GM12878 (cell line): ENCODE measurements around the gene SMARCB1.

ENCODE experiments used
- CTCF ChIP-seq, 3 experiments: IDR thresholded peaks in 2 of 3; conservative IDR thresholded peaks in 1 of 3; 2 replicates each; pipeline ENCODE4 v1.5.1; 2011; ENCODE audit warnings: low read depth in 3 of 3, low read length in 3 of 3, mild to moderate bottlenecking in 3 of 3, control low read depth in 2 of 3, moderate library complexity in 2 of 3, inconsistent platforms in 1 of 3, mixed read lengths in 1 of 3; ENCODE audit not compliant: control insufficient read depth in 2 of 3, insufficient read depth in 1 of 3; ENCODE audit errors: extremely low read depth in 1 of 3
- JUND ChIP-seq: IDR thresholded peaks from 2 replicates; pipeline ENCODE4 v1.6.1; 2012; ENCODE audit warnings: low read depth, mild to moderate bottlenecking, low read length, improper control_type of control experiment, moderate library complexity
- SP1 ChIP-seq: IDR thresholded peaks from one replicate; pipeline ENCODE4 v1.6.1; 2011; ENCODE audit warnings: low read depth, low read length
- TAF1 ChIP-seq: IDR thresholded peaks from 2 replicates; pipeline ENCODE4 v1.6.1; 2011; ENCODE audit warnings: mild to moderate bottlenecking, low read depth, low read length, borderline replicate concordance
- ZBTB4 ChIP-seq: fragments of 450-650 bp; formaldehyde crosslinking; IDR thresholded peaks from 2 replicates; pipeline ENCODE4 v1.4.0; 2022; ENCODE audit warnings: mild to moderate bottlenecking, moderate library complexity
- TF ChIP-seq, protein P1 (sequence below): IDR thresholded peaks from 2 replicates; pipeline ENCODE4 v1.6.1; 2012; ENCODE audit warnings: mild to moderate bottlenecking, low read depth, low read length

DNA sequence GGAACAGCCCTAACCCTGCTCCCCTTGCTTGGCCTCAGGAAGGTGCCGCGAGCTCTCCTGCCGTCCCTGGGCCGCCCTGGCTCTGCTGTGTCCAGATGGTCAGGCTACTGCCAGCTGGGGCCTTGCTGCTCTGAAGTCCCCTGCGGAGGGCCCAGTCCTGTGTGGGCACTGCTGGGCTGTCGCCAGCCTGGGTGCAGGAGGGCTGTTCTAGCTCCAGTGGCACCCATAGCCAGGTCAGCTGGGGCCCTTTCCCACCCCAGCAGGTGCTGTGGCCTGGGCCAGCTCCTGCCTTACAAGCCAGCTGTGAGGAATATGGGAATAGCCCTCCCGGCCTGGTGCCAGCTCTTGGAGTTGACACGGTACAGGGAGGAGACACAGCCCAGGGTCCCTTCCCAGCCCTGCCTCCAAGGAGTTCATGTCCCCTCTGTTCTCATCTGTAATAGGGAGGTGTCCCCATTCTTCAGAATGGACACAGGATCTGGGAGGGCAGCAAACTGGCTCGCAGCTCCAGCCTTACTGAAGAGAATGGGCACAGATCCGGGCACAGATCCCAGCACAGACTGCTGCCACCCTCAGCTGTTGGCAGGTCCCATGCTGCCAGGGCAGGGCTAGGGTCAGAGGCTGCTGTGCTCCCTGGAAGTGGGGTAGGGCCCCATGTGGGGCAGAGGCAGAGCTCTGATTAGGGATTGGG is 48.2 kb downstream of the SMARCB1 start:
- TF ChIP-seq TAF1 (no peak), CTCF (IDR thresholded peaks at IDR 0.05 in 2 of 3, conservative IDR thresholded peaks at IDR 0.05 in 1 of 3; ENCODE audit: control insufficient read depth in 2 of 3, extremely low read depth in 1 of 3, insufficient read depth in 1 of 3, low read depth in 3 of 3, low read length in 3 of 3) (no peak), ZBTB4 (CRISPR knock-in tag) (no peak), SP1 (no peak), JUND (no peak)
- TF ChIP-seq, protein P1, sequence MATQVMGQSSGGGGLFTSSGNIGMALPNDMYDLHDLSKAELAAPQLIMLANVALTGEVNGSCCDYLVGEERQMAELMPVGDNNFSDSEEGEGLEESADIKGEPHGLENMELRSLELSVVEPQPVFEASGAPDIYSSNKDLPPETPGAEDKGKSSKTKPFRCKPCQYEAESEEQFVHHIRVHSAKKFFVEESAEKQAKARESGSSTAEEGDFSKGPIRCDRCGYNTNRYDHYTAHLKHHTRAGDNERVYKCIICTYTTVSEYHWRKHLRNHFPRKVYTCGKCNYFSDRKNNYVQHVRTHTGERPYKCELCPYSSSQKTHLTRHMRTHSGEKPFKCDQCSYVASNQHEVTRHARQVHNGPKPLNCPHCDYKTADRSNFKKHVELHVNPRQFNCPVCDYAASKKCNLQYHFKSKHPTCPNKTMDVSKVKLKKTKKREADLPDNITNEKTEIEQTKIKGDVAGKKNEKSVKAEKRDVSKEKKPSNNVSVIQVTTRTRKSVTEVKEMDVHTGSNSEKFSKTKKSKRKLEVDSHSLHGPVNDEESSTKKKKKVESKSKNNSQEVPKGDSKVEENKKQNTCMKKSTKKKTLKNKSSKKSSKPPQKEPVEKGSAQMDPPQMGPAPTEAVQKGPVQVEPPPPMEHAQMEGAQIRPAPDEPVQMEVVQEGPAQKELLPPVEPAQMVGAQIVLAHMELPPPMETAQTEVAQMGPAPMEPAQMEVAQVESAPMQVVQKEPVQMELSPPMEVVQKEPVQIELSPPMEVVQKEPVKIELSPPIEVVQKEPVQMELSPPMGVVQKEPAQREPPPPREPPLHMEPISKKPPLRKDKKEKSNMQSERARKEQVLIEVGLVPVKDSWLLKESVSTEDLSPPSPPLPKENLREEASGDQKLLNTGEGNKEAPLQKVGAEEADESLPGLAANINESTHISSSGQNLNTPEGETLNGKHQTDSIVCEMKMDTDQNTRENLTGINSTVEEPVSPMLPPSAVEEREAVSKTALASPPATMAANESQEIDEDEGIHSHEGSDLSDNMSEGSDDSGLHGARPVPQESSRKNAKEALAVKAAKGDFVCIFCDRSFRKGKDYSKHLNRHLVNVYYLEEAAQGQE: no peak
